Activated T-helper 17 cell treated with anti-CD3 and anti-CD28 coated beads, Interleukin-2, amount 50 U/mL, for 72 hours (primary cell): ENCODE results near the gene GSTM5. TPM values are rescaled to one million over a fixed set of nuclear protein-coding genes. Genes with fewer than 3 reads are reported as not detected.
"Not testable (repeated sequence)": the region's sequence is repeated elsewhere in the genome, so short reads cannot be mapped to it uniquely, and the experiment has no call there.

ENCODE experiments used
- ATAC-seq: fragments of 150-1000 bp; cut with Tn5 transposase; replicated peaks from 2 replicates; pipeline ENCODE4 v1.10.0; 2021; ENCODE audit warnings: mild to moderate bottlenecking, moderate library complexity
- H3K27ac Mint-ChIP-seq: one replicate; pipeline ENCODE4 v1.8.0; 2022; ENCODE audit warnings: mixed read lengths
- H3K27me3 Mint-ChIP-seq: one replicate; pipeline ENCODE4 v1.8.0; 2022; ENCODE audit warnings: mixed read lengths
- H3K36me3 Mint-ChIP-seq: one replicate; pipeline ENCODE4 v1.8.0; 2022; ENCODE audit warnings: low read depth, mild to moderate bottlenecking, mixed read lengths
- H3K4me1 Mint-ChIP-seq: one replicate; pipeline ENCODE4 v1.8.0; 2022; ENCODE audit warnings: mixed read lengths
- H3K4me3 Mint-ChIP-seq: one replicate; pipeline ENCODE4 v1.8.0; 2022; ENCODE audit warnings: mild to moderate bottlenecking, mixed read lengths
- H3K9me3 Mint-ChIP-seq: one replicate; pipeline ENCODE4 v1.8.0; 2022; ENCODE audit warnings: mixed read lengths
- total RNA-seq, 2 donors: library from RNA; stranded (reverse); gene quantifications; one replicate each; pipeline ENCODE4 v1.2.3, GENCODE V29; 2022

Gene GSTM5
- total RNA-seq, 2 donors from 2014 or later, result not detected

DNA sequence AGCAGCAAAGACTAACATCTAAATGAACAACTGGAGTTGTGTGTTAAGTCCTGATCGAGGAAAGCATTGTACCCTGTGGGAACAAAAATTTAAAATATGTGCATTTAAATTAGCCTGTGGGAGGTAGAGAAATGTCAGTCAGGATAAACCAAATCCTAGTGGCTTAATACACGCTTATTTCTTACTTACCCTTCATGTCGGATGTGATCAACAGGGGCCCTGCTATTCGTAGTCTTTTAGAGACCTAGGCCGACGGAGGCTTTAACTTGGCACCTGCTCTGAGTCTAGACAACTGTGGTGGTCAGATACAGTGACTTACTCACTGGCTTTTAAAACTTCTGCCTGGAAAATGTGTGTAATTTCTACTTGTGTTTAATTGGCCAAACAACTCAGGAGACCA lies 18.6 kb downstream of the GSTM5 start:
- Mint-ChIP-seq H3K9me3 (no peaks in the 10 kb centered on the region), H3K4me3 (no peak overlapping the region), H3K4me1 (no peaks in the 10 kb centered on the region), H3K36me3 (no peaks in the 10 kb centered on the region), H3K27me3 (peaks cover 12% of the 10 kb centered on the region), H3K27ac (no peak overlapping the region)
- no peak for ATAC-seq

GRCh38 chr1:109732390-109732881 lies 20.4 kb downstream of the GSTM5 start:
- peaks cover 12% of the 10 kb centered on the region for H3K36me3 Mint-ChIP-seq
- no peak for ATAC-seq
- H3K4me1 Mint-ChIP-seq, result no peaks in the 10 kb centered on the region
- H3K27ac Mint-ChIP-seq, result no peak overlapping the region
- H3K27me3 Mint-ChIP-seq, result peaks cover 7% of the 10 kb centered on the region
- no peak overlapping the region for H3K4me3 Mint-ChIP-seq
- no peaks in the 10 kb centered on the region for H3K9me3 Mint-ChIP-seq

DNA sequence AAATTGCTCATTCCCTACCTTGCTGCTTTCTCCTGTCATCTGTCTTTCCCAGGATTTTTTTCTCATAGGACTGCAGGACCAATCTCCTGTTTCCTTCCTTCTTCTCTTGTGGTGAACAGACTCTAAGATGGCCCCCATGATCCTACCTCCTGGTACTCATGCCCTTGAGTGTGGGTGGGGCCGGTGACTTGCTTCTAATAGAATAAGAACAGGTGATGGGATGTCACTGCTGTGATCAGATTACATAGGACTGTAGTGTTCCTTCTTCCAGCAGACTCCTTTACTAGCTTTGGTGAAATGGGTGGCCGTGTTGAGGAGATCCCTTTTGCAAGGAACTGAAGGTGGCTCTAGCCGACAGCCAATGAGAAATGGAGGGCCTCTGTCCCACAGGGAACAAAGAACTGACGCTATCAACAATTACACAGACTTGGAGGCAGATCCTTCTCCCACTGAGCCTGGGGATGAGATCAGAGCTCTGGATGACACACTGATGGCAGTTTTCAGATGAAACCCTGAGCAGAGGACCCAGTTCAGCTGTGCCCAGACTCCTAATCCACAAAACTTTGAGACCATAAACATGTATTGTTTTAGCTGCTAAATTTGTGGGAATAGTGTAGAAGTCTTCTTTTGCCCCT lies 21.3 kb downstream of the GSTM5 start:
- Mint-ChIP-seq H3K27ac (no peak overlapping the region), H3K9me3 (no peaks in the 10 kb centered on the region), H3K27me3 (peaks cover 7% of the 10 kb centered on the region), H3K4me1 (no peaks in the 10 kb centered on the region), H3K4me3 (no peak overlapping the region), H3K36me3 (peaks cover 16% of the 10 kb centered on the region)
- no peak for ATAC-seq

- peaks cover 8% of the 10 kb centered on the region for H3K4me1 Mint-ChIP-seq
Observed at GRCh38 chr1:109739738-109740614, 27.9 kb downstream of the GSTM5 start.

DNA sequence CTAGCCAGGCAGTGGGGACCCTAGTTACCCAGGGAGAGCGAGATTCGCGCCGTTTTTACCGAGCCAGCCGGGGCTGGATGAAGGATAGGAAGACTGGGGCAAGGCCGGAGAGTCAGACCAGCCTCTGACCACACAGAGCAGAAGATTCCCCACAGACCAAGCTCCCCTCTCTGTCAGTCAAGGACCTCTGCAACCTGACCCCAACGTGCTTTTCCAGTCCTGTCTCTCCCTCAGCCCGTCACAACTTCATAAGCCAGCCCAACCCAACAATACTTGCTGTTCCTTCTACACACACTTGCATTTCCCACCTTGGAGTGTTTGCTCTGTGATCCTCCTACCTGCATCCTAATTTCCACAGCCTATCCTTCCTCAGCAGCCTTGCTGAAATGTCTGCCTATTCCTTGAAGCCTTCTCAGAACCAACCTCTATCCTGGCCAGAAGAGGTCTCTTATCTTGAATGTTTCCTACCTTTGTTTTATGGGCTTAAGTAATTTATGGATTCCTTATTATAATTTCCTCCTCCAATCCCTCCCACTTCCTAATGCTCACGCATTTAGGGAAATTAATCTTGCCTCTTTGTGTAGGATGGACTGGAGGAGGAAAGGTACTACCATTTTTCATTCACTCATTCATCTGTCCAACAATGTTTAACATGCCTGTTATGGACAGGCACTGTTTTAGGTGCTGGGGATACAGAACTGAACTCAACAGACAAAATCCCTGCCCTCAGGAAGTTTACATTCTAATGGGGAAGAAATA lies 28.7 kb downstream of the GSTM5 start, which contains the start of gene GSTM3:
TSS of gene GSTM3 (minus strand) at position 424 of the 759 bp plus-strand sequence. CDS start 751 bp downstream, outside the sequence.
- Mint-ChIP-seq H3K36me3 (peaks cover 16% of the 10 kb centered on the region), H3K27ac (peak within 1 kb of the TSS; percentile 42), H3K4me1 (peaks cover 8% of the 10 kb centered on the region), H3K9me3 (no peaks in the 10 kb centered on the region), H3K27me3 (no peaks in the 10 kb centered on the region), H3K4me3 (peak within 1 kb of the TSS; percentile 74)
- ATAC-seq, result peak; percentile 1

More at GRCh38 chr1:109739738-109740614, 27.9 kb downstream of the GSTM5 start:
- H3K27me3 Mint-ChIP-seq, result no peaks in the 10 kb centered on the region
- H3K36me3 Mint-ChIP-seq, result peaks cover 16% of the 10 kb centered on the region
- no peaks in the 10 kb centered on the region for H3K9me3 Mint-ChIP-seq
- peak; percentile 98 for ATAC-seq
- H3K4me3 Mint-ChIP-seq, result peak overlapping the region; percentile 74
- H3K27ac Mint-ChIP-seq, result peak overlapping the region; percentile 42

- H3K9me3 Mint-ChIP-seq, H3K4me3 Mint-ChIP-seq, ATAC-seq, H3K4me1 Mint-ChIP-seq, H3K36me3 Mint-ChIP-seq, H3K27ac Mint-ChIP-seq: not testable (repeated sequence)
- peaks cover 28% of the 10 kb centered on the region for H3K27me3 Mint-ChIP-seq
Observed at GRCh38 chr1:109748311-109748710, 36.3 kb downstream of the GSTM5 start.

GRCh38 chr1:109749221-109749620 lies 37.2 kb downstream of the GSTM5 start:
- Mint-ChIP-seq H3K4me1 (no peaks in the 10 kb centered on the region), H3K4me3 (no peak overlapping the region), H3K27me3 (peaks cover 28% of the 10 kb centered on the region), H3K36me3 (no peaks in the 10 kb centered on the region), H3K9me3 (no peaks in the 10 kb centered on the region), H3K27ac (no peak overlapping the region)
- no peak for ATAC-seq

DNA sequence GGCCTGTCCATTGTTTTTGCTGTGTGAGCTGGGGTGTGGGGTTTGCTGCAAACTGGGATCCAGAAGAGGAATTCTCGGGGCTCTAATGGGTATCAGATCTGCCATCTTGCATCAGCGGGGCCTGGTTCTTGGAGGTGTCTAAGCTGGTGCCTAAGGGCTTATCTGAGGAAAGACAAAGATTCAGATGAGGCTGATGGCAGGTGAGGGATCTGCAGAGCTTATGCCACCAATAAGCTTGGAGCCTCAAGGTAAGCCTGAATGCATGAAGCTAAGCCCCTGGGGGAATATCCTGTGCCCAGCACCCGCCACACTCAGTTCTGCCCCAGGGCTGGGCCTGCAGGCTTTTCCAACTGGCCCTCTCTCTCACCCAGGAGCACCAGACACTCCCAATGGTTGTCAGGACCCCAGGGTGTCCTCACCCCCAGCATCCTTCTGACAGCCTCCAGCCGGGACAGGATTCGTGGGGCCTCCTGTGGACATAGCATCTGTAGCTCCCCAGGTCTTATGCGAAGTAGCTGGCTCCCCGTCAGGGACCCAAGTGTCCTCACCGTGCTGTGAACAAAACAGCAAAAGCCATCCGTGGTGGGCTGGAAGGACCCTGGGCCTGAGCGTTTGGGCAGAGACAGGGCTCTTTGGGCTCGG lies 38.3 kb downstream of the GSTM5 start:
- no peak for ATAC-seq
- Mint-ChIP-seq H3K4me1 (no peaks in the 10 kb centered on the region), H3K27ac (no peak overlapping the region), H3K9me3 (no peaks in the 10 kb centered on the region), H3K36me3 (no peaks in the 10 kb centered on the region), H3K4me3 (no peak overlapping the region), H3K27me3 (peaks cover 28% of the 10 kb centered on the region)

GRCh38 chr1:109750920-109751319 lies 38.9 kb downstream of the GSTM5 start:
- no peak for ATAC-seq
- H3K27me3 Mint-ChIP-seq, result peaks cover 28% of the 10 kb centered on the region
- no peaks in the 10 kb centered on the region for H3K4me1 Mint-ChIP-seq
- H3K4me3 Mint-ChIP-seq, result no peak overlapping the region
- H3K27ac Mint-ChIP-seq, result no peak overlapping the region
- no peaks in the 10 kb centered on the region for H3K36me3 Mint-ChIP-seq
- H3K9me3 Mint-ChIP-seq, result no peaks in the 10 kb centered on the region

DNA sequence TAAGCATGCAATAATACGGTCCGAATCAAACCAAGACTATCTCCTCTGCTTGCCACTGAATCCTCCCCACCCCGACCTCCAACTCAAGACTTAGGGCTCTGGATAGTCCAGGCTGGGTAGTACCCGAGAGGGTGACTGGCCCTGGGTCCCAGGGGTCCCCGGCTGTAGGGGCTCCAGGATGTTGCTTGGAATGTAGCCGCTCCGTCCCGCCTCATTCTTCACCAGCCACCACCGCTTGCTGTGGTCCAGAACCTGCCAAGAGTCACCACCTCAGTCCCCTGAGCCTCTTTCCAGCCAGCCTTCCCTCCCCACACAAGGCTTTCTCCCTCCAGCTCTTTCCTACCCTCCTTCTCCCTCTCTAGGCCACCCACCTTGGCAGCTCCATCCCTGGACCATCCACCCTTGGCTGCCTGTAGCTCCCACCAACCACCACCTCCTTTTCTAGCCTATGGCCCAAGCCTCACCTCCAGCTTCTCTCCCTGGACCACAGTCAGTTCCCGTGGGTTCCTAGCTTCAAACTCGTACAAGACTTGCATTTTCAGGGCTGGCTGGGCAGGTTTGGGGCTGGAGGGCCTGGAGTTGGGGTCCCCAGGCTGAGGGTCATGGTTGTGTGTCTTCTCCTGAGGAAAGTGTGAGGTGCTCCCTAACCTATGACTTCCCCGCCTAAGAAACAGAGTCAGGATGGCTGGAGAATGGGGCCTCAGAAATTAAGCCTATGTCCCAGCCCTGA lies 39.6 kb downstream of the GSTM5 start:
- H3K36me3 Mint-ChIP-seq, result no peaks in the 10 kb centered on the region
- H3K4me1 Mint-ChIP-seq, result no peaks in the 10 kb centered on the region
- H3K4me3 Mint-ChIP-seq, result no peak overlapping the region
- ATAC-seq, result no peak
- no peak overlapping the region for H3K27ac Mint-ChIP-seq
- peaks cover 28% of the 10 kb centered on the region for H3K27me3 Mint-ChIP-seq
- H3K9me3 Mint-ChIP-seq, result no peaks in the 10 kb centered on the region

DNA sequence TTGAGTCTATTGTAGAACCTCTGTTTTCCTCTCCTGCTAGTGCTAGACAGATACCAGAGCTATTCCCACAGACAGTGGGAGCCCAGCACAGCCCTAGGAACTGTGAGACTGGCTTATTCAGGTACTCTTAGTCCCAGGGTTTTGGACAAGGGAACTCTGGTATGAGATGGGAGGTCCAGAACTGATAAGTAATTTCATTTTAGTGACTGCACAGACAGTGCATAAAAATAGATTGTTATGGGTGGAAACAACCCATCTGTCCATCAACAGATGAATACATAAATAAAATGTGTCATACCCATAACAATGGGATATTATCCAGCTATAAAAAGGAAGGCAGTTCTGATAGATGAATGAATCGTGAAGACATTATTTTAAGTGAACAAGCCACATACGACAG lies 42.7 kb downstream of the GSTM5 start:
- ATAC-seq, result no peak
- Mint-ChIP-seq H3K27me3 (peaks cover 19% of the 10 kb centered on the region), H3K36me3 (no peaks in the 10 kb centered on the region), H3K4me3 (no peak overlapping the region), H3K4me1 (no peaks in the 10 kb centered on the region), H3K9me3 (no peaks in the 10 kb centered on the region), H3K27ac (no peak overlapping the region)

DNA sequence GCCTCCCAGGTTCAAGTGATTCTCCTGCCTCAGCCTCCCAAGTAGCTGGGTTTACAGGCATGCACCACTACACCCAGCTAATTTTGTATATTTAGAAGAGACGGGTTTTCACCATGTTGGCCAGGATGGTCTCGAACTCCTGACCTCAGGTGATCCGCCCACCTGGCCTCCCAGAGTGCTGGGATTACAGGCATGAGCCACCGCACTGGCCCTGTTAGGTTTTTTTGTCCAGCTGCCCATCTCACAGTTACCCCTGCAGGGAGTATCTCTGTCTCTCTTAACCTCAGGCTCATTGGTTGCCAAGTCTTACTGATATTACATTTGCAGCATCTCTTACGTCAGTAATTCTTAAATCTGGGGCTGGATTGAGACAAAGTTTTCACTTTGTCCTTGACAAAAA lies 44.3 kb downstream of the GSTM5 start:
- ATAC-seq, H3K4me1 Mint-ChIP-seq, H3K9me3 Mint-ChIP-seq, H3K27ac Mint-ChIP-seq, H3K36me3 Mint-ChIP-seq, H3K4me3 Mint-ChIP-seq: not testable (repeated sequence)
- peaks cover 10% of the 10 kb centered on the region for H3K27me3 Mint-ChIP-seq

- no peaks in the 10 kb centered on the region for H3K9me3 Mint-ChIP-seq
- no peak overlapping the region for H3K27ac Mint-ChIP-seq
- no peak overlapping the region for H3K4me3 Mint-ChIP-seq
- no peaks in the 10 kb centered on the region for H3K36me3 Mint-ChIP-seq
- no peaks in the 10 kb centered on the region for H3K4me1 Mint-ChIP-seq
- H3K27me3 Mint-ChIP-seq, result peaks cover 5% of the 10 kb centered on the region
- no peak for ATAC-seq
Observed at GRCh38 chr1:109756848-109757521, 44.9 kb downstream of the GSTM5 start.
